Cerebellar nuclear complex (tissue), 1 donor: ENCODE data around the gene GSG1L.
"Not testable (repeated sequence)": the region's sequence is repeated elsewhere in the genome, so short reads cannot be mapped to it uniquely, and the experiment has no call there.

Source experiments
- DNase-seq, 2 experiments: peaks; one replicate each; lab custom pipeline; 2025; lab: John Stamatoyannopoulos, UW

The GSG1L gene

GRCh38 chr16:27754788-27755690, 308.5 kb downstream of the GSG1L start:
- no peak for DNase-seq

GRCh38 chr16:27753563-27753962, 310.0 kb downstream of the GSG1L start:
- no peak for DNase-seq

GRCh38 chr16:27752241-27752640, 311.3 kb downstream of the GSG1L start:
- no peak for DNase-seq

- no peak for DNase-seq
Measured at GRCh38 chr16:27751676-27752075, 311.8 kb downstream of the GSG1L start.

GRCh38 chr16:27751233-27751632, 312.3 kb downstream of the GSG1L start:
- no peak for DNase-seq

GRCh38 chr16:27749946-27750345, 313.6 kb downstream of the GSG1L start:
- DNase-seq: no peak

GRCh38 chr16:27749547-27749875, 314.0 kb downstream of the GSG1L start:
- DNase-seq: no peak

- DNase-seq: no peak
Measured at GRCh38 chr16:27748868-27749546, 314.5 kb downstream of the GSG1L start.

- no peak for DNase-seq
Measured at GRCh38 chr16:27747946-27748345, 315.6 kb downstream of the GSG1L start.

- DNase-seq: no peak
Measured at GRCh38 chr16:27746076-27746855, 317.2 kb downstream of the GSG1L start.

GRCh38 chr16:27745348-27745747, 318.2 kb downstream of the GSG1L start:
- DNase-seq: no peak

GRCh38 chr16:27743963-27744362, 319.6 kb downstream of the GSG1L start:
- DNase-seq: no peak

- DNase-seq: not testable (repeated sequence)
Measured at GRCh38 chr16:27743001-27743400, 320.5 kb downstream of the GSG1L start.

GRCh38 chr16:27742333-27742732, 321.2 kb downstream of the GSG1L start:
- no peak for DNase-seq

GRCh38 chr16:27740496-27741201, 322.9 kb downstream of the GSG1L start:
- DNase-seq: no peak

- no peak for DNase-seq
Measured at GRCh38 chr16:27739606-27740357, 323.7 kb downstream of the GSG1L start.

- DNase-seq: no peak
Measured at GRCh38 chr16:27738596-27738995, 324.9 kb downstream of the GSG1L start.
